ENCODE data around the gene DDIAS. TPM values are rescaled to one million over a fixed set of nuclear protein-coding genes. Genes with fewer than 3 reads are reported as not detected.

DDIAS gene
- total and polyA plus RNA-seq, 7 donors: 0.16 to 3.1 (median 0.66) TPM; not detected in 1

DNA sequence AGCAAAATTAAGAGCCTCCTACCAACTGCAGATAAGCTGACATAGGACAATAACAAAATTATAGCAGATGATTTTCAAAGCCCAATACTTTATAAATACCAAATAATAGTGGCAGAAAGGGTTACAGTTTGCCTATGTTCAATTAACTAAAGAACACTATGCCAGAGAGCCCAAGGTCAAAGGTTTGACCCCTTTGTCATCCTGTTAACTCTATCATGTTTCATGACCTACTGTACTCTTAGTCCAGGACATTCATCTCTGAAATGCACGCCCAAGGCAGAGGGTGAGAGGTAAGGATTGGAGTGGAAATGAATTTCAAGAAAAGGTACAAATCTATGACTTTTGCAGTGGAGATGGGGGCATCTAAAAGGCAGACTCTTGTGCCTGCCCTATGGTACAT, 70.6 kb downstream of the DDIAS start:
- no peaks in the 10 kb centered on the region for H3K27me3 ChIP-seq
- H3K9me3 ChIP-seq: no peaks in the 10 kb centered on the region
- no peaks in the 10 kb centered on the region for H3K36me3 ChIP-seq
- DNase-seq: no peak
- no peak overlapping the region for H3K27ac ChIP-seq
- intact Hi-C loops (cut with DNase I): no loop called here
- H3K4me3 ChIP-seq: no peak overlapping the region
- TF ChIP-seq POLR2AphosphoS5 (IDR thresholded peaks at IDR 0.05) (no peak), EP300 (IDR thresholded peaks at IDR 0.05) (no peak), POLR2A (IDR thresholded peaks at IDR 0.05) (no peak)
- TF ChIP-seq, protein P1, sequence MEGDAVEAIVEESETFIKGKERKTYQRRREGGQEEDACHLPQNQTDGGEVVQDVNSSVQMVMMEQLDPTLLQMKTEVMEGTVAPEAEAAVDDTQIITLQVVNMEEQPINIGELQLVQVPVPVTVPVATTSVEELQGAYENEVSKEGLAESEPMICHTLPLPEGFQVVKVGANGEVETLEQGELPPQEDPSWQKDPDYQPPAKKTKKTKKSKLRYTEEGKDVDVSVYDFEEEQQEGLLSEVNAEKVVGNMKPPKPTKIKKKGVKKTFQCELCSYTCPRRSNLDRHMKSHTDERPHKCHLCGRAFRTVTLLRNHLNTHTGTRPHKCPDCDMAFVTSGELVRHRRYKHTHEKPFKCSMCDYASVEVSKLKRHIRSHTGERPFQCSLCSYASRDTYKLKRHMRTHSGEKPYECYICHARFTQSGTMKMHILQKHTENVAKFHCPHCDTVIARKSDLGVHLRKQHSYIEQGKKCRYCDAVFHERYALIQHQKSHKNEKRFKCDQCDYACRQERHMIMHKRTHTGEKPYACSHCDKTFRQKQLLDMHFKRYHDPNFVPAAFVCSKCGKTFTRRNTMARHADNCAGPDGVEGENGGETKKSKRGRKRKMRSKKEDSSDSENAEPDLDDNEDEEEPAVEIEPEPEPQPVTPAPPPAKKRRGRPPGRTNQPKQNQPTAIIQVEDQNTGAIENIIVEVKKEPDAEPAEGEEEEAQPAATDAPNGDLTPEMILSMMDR (IDR thresholded peaks at IDR 0.05): no peak
- 81 to 94% methylated on average over 1 of the region's 1 CpG for WGBS, 2 donors
- no peaks in the 10 kb centered on the region for H3K4me1 ChIP-seq

DNA sequence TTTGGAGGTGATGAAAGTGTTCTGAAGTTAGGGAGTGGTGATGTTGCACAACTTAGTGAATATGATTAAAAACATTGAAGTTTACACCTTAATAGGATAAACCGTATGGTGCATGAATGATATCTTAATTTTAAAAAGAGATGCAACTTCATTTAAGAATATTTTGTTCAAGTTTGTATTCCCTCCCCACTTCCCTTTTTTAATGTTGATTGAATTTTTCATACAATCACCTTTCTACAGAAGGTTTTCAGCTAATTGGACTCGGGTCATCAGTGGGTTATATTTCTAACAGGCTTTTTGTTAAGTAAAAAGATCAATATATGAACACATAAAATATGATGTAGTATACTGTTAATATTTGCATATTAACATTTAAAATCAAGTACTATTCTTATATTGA, 72.6 kb downstream of the DDIAS start:
- intact Hi-C loops (cut with DNase I): no loop called here
- Histone ChIP-seq H3K36me3 (no peaks in the 10 kb centered on the region), H3K27me3 (no peaks in the 10 kb centered on the region), H3K4me1 (no peaks in the 10 kb centered on the region), H3K4me3 (no peak overlapping the region), H3K9me3 (no peaks in the 10 kb centered on the region), H3K27ac (no peak overlapping the region)
- TF ChIP-seq, protein P1 (IDR thresholded peaks at IDR 0.05): no peak
- TF ChIP-seq POLR2A (IDR thresholded peaks at IDR 0.05) (no peak), POLR2AphosphoS5 (IDR thresholded peaks at IDR 0.05) (no peak), EP300 (IDR thresholded peaks at IDR 0.05) (no peak)
- no peak for DNase-seq
- 88 to 95% methylated on average over 2 of the region's 2 CpGs for WGBS, 2 donors

DNA sequence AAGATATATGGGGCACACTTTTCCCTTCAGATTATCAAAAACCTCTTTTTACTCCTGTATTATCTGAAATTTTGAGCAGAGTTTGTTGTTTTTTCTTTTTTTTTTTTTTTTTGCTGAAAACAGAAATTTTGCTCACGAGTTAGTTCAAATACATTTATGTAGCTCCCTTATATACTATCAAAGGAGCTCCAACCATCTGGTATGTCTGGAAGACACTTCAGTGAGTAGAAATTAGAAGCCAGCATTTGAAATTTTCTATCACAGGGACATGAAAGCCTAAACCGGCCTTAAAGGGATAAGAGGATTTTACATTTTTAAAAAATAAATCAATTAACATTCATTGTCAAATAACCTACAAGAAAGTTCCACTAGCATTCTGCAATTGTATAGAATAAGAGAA, 73.3 kb downstream of the DDIAS start:
- Histone ChIP-seq H3K4me3 (no peak overlapping the region), H3K27me3 (no peaks in the 10 kb centered on the region), H3K36me3 (no peaks in the 10 kb centered on the region), H3K27ac (no peak overlapping the region), H3K4me1 (peaks cover 0 to 5% (median 2%) of the 10 kb centered on the region in 4 donors), H3K9me3 (no peaks in the 10 kb centered on the region)
- DNase-seq: no peak
- TF ChIP-seq POLR2AphosphoS5 (IDR thresholded peaks at IDR 0.05): no peak
- no peak for TF ChIP-seq EP300 (IDR thresholded peaks at IDR 0.05)
- no peak for TF ChIP-seq POLR2A (IDR thresholded peaks at IDR 0.05)
- intact Hi-C loops (cut with DNase I): no loop called here
- 59 to 88% methylated on average over 2 of the region's 2 CpGs for WGBS, 2 donors

DNA sequence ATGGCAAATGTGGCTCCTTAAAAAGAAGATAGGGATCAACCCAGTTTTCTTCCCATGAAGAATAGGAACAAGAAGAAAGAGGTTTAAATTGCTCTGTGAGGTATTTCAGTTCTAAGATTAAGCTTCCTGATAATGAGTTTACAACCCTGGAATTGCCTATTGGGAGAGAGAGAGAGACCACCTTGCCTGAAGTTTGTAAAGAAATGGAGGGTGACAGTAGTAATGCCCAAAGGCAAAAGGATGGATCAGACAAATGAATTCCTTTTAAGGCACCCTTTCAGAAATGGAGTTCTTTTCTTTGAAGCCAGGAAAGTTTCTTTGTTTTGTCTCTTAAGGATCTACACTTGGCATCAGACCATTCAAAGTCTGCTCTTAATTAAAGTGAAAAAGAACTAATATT, 74.3 kb downstream of the DDIAS start:
- no peak overlapping the region for H3K4me3 ChIP-seq
- H3K9me3 ChIP-seq: no peaks in the 10 kb centered on the region
- intact Hi-C loops (cut with DNase I): no loop called here
- H3K27me3 ChIP-seq: no peaks in the 10 kb centered on the region
- H3K27ac ChIP-seq: no peak overlapping the region
- H3K36me3 ChIP-seq: peaks cover 0 to under 1% (median 0%) of the 10 kb centered on the region in 4 donors
- TF ChIP-seq POLR2AphosphoS5 (IDR thresholded peaks at IDR 0.05) (no peak), EP300 (IDR thresholded peaks at IDR 0.05) (no peak), POLR2A (IDR thresholded peaks at IDR 0.05) (no peak)
- TF ChIP-seq, protein P1 (IDR thresholded peaks at IDR 0.05): no peak
- peaks cover 0 to 16% (median 6%) of the 10 kb centered on the region in 4 donors for H3K4me1 ChIP-seq
- DNase-seq: no peak

DNA sequence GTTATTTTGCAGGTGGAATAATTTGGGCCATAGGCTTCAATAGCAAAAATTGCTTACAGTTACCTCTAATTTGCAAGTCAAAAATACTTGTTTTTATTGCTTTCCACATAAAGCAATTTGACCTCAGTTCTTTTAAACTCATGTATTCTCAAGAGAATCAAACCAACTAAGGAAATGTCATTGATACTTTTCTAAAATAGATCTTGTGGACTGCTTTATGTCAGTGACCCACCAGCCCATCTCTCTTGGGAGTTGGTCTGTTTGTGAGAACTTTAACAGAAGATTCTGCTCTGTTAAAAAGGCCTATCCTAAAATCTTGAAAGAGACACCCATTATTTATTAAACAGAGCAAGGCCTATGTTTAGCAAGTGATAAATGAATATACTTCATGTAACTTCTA, 75.2 kb downstream of the DDIAS start:
- Histone ChIP-seq H3K4me1 (peaks cover 0 to 18% (median 6%) of the 10 kb centered on the region in 4 donors), H3K27ac (no peak overlapping the region), H3K27me3 (no peaks in the 10 kb centered on the region), H3K4me3 (no peak overlapping the region), H3K9me3 (no peaks in the 10 kb centered on the region), H3K36me3 (peaks cover 0 to 7% (median 3%) of the 10 kb centered on the region in 4 donors)
- TF ChIP-seq, protein P1 (IDR thresholded peaks at IDR 0.05): no peak
- TF ChIP-seq POLR2A (IDR thresholded peaks at IDR 0.05): no peak
- TF ChIP-seq EP300 (IDR thresholded peaks at IDR 0.05): no peak
- TF ChIP-seq POLR2AphosphoS5 (IDR thresholded peaks at IDR 0.05): no peak
- no peak for DNase-seq
- intact Hi-C loops (cut with DNase I): no loop called here

All from sigmoid colon (tissue), 7 donors.